HG03439 (cell line): Measurements from ENCODE around the gene LRRC18.

Experiments used
- ATAC-seq: cut with Tn5 transposase; IDR thresholded peaks from one replicate; pipeline ENCODE4 v1.9.1; 2021; ENCODE audit warnings: mild to moderate bottlenecking, moderate library complexity; ENCODE audit not compliant: unreplicated experiment

The LRRC18 gene

DNA sequence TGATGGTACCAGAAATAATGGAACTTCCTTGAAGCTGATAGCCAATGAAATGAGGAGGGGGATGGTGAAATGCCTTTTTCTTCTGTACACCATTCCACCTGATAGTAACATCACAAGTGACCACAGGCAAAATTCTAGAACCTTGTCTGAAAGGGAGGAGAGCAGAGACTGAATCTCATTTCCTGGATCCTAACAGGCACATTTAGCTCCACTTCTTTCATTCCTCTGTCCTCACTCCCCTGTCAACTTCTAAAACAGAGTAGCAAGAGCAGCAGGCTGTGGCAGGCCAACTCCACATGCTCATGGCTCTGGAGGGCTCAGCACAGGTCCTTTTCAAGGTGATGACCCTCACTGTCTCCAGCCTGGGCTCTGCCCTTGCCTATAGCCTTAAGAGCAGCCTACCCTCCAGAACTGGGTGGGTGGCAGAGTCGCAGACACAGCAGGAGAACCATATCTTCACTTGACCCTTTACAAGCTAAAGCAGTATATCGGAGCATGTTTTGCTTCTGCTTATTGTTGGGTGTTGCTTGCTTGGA is at the start of gene LRRC18:
Gene LRRC18, minus strand, starts transcription at position 51 of the 536 bp plus-strand sequence. CDS start 25,685 bp downstream, outside the sequence.
- no peak for ATAC-seq

DNA sequence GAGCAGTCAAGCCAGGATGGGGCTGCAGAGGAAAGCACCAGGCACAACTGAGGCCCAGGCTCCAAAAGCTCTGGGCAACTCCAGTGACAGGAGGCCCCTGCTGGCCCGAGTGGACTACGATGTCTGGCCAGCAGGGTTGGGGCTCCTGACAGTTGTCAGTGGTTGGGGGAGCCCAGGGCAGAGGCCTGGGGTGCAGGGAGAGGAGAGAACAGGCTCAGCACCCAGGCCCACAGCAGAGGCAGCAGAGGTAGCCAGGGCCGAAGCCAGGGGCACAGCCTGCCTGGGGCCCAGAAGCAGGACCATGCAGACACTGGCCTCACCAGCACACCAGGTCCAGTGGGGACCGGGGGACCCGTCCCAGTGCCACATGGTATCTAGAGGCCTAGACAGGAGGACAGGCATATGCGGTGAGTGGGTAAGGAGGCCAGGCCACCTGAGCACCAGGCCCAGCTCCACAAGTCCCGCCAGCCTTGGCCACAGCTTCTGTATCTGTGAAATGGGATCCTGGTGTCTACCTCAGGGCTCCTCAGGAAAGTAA is 46.0 kb upstream of the LRRC18 start:
- no peak for ATAC-seq

DNA sequence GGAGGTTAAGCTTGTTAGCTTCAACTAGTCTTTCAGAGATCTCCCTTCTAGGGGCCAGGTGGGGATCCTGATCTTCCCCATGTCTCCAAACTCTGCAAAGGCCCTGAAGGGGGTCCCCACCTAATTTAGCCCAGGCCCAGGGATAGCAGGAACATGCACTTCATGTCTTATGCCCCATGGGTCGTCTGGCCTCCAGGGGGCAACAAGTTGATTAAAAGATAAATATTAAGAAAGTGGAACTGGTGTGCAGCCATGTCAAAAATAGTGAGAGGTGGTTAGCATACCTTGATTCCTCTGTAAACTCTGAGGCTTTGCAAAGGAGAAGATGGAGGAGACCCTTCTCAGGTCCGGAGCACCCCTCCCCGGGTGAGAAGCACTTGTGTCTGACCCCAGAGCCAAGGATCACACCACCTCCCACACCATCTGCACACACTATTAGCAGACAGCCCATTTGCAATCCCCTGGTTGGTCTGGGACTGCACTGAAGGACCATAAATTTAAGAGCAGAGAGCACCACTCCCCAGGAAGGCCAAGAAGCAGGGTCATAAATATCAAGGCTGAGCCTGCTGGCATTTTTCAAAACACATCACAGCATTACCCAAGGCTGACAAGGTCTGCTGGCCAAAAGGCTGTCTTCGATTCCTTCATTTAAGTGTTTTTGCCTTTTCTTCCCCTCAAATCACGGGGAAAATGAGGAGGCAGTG is 44.2 kb upstream of the LRRC18 start:
- ATAC-seq, result no peak

DNA sequence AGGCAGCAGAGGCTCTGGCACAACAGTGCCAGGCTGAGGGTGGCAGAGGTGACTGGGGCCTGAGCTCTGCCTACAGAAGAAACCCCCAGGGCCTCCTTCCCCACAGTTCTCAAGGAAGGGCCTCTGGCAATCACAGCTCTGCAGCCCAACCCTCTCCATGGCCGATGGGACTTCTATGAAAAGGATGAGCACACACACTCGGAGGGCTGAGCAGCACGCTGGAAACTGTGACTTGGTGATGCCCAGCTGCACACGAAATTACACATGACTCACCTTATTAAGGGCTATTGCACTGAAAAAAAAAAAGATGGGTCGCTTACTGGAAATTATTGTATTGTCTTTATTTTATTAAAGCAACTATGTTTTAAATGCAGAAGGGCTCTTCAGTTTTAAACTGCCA is 42.9 kb upstream of the LRRC18 start:
- ATAC-seq, result no peak

DNA sequence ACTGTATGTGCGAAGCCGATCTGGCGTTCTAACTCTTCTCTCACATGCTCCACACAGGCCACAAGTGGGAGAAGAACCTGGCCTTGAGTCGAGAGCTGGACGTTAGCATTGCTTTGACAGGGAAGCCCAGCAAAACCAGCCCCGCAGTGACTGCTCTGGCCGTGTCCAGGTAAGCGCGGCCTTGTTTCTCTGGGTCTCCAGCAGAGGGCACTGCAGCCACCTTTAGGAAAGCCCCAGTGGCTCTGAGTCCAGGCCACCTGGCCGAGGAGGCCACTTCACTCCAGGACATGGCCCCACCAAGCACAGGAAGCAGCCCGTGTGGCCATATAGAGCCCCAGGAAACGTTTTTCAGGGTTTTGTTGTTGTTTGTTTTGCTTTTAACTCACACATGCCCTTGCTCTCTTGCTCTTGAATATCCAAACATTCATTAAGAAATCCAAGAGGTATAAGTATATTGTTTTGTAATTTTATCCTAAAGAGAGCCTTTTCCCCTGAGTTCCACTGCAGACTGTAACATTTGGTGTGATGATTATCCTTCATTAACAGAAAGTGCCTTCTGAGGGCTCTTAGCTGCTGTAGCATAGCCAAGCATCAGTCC is 41.8 kb upstream of the LRRC18 start:
- ATAC-seq, result no peak

DNA sequence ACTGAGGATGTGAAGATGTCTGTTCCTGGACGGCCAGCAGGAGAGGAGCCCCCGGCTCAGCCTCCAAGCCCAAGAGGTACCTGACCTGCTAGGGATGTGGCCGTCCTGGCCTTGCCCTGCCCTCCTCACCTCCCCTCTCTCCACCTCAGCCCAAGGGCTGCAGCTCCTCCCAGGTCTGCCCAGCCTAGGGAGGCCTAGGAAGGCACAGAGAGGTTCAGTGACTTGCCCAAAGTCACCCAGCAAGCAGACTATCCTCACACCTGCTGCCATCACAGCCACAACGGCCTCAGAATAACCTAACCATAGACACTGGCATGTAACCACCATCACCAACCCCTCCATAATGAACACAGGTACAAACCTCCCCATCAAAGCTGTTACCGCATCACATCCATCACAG is 38.7 kb upstream of the LRRC18 start:
- no peak for ATAC-seq

DNA sequence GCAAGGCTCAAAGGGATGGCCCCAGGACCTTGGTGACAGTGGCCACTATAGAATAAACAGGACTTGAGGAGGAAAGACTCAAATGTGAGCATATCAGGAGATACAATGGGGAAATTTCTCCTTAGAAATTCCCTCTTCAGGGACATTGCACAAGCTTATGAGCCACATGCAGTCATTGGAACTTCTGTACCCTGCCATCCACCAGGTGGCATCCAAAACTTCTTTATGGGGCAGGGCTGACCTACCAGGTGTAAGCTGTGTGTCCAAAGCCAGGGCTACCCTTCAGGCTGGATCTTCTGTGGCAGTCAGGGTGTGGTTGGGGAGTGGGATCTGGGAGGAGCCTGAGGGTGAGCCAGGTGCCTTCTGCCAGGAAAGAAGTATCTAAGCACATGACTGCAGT is 36.6 kb upstream of the LRRC18 start:
- no peak for ATAC-seq

DNA sequence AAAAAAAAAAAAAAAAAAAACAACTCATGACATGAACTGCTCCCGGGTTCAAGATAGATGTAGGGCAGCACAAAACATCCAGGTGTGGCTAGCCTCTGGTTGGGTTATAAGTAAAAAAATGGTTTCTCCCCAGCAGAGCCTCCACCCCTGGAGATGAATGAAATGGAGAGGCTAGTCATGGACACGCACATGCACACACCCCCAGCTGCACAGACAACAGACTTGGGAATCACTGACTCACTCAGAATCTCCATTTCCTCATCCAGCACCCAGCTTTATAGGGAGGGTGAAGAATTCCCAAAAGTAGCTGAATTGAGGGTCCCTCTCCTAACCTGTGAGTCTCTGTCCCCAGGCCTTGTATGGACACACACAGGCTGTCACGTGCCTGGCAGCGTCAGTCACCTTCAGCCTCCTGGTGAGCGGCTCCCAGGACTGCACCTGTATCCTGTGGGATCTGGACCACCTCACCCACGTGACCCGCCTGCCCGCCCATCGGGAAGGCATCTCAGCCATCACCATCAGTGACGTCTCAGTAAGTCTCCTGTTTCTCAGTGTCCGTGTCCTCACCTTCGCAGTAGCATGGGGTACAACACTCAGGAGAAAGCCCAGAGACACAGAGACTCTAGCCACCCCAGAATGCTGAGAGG is 35.0 kb upstream of the LRRC18 start:
- ATAC-seq, result no peak

DNA sequence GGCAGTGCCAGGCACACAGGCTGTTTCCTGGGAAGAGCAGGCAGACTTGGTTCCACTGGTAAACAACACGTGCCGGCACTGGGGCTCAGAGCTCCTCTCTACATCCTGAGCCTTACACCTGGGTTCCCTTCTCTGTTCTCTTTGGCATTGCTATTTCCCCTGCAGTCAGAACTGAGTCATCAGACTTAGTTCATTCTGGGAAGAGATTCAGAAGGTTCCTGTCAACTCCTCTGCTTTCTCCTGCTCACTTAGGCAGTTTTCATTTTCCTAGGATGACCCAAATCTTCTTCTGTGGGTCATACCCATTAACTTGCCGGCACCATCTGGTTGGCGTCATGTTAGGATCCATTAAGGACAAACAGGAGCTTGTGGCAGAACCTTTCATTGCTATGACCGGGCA is 33.4 kb upstream of the LRRC18 start:
- ATAC-seq, result no peak

DNA sequence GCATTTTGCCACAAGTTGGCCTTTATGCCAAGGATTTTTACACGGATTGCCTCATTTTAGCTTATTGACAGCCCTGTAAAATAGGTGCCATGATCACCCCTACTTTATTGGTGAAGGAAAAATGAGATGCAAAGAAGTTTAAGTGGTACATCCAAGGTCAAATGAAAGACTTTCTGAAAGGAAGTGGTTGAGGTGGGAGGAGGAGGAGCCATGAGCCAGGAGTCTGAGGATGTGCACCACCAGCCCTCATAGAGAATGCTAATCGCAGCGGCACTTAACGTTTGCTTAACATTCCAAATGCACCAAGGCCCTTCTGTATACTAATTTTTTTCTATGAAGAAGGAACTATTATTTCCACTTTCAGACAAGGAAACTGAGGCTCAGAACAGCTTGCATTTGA is 31.0 kb upstream of the LRRC18 start:
- no peak for ATAC-seq

DNA sequence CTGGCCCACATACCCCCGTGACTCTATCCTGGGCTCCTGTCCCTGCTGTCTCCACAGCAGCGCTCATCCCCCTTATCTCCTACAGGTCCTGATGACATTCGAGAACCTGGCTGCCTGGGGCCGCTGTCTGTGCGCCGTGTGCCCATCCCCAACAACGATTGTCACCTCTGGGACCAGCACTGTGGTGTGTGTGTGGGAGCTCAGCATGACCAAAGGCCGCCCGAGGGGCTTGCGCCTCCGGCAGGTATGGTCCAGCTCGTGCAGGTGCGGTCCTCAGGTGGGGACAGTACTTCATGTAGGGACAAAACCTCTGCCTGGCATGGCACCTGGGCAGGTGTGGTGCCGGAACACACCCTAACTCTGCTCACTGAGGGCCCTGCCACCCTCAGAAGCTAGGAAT is 30.4 kb upstream of the LRRC18 start:
- no peak for ATAC-seq

DNA sequence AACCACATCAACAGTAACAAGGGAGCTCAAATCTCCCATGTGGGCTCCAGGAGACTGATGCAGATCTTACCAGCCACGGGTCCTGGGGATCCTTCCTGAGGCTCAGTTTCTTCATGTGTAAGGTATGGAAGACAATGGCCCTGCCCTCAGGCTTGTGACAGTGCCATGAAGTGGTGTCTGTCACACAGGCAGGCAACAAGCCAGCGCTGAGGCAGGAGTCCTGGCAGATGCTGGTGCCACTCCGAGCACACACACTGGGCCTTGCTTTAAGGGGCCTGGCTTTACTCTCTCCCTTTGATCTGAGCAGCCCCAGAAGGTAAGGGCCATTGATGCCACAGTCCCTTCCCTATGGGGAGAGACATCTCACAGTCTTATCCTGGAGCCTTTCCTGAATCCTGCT is 28.4 kb upstream of the LRRC18 start:
- ATAC-seq, result no peak

DNA sequence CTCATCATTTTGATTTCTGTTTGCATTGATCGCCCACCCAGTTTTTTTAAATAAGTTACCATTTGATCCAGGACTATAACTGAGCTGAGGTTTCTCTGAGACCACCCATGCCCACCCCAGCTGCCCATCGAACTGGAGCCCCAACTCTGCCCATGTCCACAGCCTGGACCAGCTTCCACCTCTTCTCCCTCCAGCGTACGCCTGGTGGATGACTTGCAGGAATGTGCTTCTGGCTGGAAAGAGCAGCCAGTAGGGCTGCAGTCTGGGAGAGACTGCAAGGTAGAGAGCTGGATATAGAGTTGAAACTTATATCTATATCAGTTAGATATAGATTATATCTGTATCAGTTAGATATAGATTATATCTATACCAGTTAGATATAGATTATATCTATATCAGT is 25.8 kb upstream of the LRRC18 start:
- no peak for ATAC-seq

DNA sequence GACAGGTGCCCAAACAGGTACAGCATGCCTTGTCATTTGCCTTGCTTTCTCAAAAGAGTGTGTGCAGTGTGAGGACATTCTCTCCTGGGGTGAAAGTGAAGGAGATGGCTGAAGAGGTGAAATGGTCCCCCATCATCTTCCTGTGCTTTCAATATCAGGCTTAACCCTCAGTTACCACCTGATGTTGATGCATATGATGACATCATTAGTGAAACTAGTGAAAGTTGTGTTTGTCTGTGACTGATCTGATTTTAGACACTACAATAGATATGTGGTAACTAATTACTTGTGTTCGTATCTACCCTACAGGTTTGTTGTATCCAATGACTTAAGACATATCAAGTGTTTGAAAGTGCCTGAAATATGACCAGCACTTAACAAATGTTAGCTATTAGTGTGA is 24.4 kb upstream of the LRRC18 start:
- no peak for ATAC-seq

DNA sequence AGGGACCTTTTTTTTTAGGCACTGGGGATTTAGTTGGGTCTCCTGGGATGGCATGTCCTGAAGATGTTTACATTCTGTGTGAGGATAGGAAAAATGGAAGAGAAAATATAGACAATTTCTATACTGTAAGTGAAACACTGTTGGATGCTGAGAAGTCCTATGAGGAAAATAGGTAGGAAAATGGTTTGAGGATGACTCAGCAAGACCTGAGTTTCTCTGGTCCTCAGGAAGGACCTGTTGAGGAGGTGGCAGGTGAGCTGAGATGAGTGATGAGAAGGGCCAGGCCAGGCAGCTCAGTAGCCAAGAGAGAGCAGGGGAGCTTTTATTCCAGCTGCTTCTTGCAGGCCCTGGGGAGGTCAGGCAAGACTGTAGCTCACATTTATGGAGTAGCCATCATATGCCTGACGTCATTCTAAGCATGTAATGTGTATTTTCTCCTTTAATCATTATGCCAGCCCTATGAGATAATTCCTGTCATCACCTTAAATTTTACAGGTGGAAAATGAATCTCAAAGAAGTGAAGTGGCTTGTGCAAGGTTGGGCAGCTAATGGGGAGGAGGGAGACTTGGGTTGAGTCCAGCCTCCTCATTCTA is 19.1 kb upstream of the LRRC18 start:
- ATAC-seq, result no peak

DNA sequence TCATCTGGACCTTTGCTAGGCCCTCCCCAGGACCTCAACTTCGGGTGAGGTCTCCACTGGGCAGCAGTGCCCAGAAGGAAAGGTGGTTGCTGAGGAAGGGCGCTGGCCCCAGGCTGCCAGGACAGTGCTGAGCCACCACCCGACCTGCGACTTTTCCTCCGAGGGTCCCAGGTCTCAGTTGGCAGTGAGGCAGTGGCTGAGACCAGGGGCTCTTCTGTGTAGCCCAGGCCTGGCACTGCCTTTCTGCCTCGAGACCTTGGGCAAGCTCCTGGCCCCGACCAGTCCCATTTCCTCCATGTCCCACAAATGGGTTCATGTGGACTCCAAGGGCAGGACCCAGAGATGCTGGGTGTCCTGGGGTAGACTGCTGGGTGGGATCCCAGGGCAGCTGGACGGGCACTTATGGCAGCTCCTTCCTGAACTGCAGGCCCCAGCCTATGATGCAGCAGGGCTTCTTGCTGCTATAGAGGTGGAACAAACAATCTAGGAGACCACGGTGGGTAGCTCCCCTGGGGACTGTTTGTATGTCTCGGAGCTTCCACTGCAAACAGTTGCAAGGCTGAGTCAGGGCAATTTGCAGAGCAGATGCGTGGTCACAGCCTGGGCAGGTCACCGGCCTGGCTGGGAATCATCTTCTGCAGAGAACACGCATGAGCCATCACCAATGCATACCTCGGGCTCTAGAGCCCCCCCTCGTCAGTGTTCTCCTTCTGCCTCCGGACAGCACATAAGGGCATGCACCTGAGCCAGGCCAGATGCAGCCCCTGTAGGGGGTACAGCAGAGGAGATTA is 17.9 kb upstream of the LRRC18 start:
- ATAC-seq, result no peak

DNA sequence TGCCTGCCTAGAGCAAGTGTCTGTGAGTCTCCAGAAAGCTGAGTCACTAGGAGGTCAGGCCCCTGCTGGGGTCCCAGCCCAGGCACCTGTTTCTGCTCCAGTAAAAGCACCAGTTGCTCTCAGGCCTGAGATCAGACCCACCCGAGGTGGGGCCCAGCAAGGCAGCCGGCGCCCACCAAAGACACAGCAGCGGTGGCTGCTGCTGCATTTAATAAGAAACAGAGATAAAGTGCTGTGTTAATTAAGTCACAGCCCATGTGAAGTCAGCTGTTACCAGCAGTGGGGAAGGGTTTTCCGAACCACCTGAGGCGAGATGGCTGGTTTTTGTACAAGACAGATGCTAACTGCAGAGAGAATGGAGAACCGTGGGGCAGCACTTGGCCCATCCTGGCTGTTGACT is 12.1 kb upstream of the LRRC18 start:
- no peak for ATAC-seq

DNA sequence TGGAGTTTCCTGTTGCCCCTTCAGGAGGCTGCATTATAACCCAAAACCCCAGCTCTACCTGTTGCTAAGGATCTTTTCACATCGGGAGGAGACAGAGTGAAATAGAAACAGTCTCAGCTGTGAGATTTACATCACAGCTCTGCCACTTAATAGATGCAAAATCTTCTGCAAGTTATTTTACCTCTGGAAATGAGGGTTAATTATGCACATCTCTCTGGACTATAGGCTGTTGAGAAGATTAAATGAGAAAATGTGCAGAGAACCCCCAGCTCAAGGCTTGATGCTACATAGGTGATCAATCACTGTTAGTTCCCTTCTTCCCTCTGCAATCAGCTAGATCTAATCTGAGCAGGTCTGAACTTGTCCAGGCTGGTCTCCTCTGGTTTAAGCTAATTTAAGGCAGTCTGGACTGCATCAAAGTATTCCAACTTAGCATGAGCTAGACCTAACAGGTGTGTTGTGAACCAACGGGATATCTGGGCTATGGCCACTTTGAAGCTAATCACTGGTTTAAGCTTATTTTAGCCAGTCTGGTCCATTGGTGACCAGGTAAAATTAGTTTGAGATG is 8.9 kb upstream of the LRRC18 start:
- ATAC-seq, result no peak

DNA sequence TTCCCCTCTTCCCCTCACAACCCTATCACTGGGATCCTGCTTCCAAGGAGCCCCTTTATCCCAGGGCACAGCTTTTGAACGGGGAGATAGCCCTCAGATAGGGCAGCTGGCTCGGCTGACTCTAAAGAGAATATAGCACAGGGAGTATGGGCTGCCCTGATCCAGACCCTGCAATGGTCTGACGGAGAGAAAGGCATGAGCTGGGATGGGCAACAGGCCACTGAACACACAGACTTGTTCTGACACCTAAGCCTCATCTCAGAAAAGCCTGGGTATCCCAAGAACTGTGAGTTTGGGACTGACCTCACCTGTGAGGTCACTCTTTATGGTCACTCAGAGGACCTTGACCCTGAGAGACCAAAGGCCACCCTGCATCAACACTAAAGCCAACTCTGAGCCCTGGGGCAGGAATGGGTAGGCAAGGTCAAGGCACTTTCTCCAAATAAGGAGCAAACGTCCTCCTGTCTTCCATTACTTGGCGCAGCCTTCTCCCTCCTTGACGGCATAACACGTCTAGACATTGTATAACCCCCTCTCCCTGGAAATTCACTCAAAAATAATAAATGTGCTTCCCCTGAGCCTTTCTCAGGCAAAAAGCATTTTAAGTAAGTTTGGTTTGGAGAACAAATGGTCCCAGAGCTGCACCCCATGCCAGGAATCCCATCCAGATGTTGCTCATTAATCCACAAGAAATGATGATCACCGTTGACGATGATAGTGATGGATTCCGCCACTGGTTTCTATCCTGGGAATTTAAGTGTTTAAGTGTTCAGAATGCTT is 8.2 kb upstream of the LRRC18 start:
- no peak for ATAC-seq
